CD8-positive, alpha-beta memory T cell (primary cell): ENCODE measurements around the gene VAV1. TPM values are rescaled to one million over a fixed set of nuclear protein-coding genes. Genes with fewer than 3 reads are reported as not detected.
A peak's percentile ranks its signal among the peaks of the same experiment; 100 is the strongest.

Experiments
- CTCF ChIA-PET: fragments of 350-600 bp; sonication (Branson Sonifier 250); formaldehyde crosslinking; loops from one replicate; lab custom pipeline; 2021; ENCODE audit warnings: antibody characterized with exemption; lab: Charles Lee
- POLR2A ChIA-PET: fragments of 350-600 bp; sonication (Branson Sonifier 250); formaldehyde crosslinking; loops from one replicate; lab custom pipeline; 2021; ENCODE audit warnings: antibody characterized with exemption; lab: Charles Lee
- DNase-seq, 5 donors: peaks; one replicate each; pipeline versions ENCODE4 v3.0.0 to v3.0.0-alpha.2; 2020 to 2022; ENCODE audit warnings: mixed read lengths in 1 of 5
- H3K27ac ChIP-seq: one replicate; pipeline ENCODE4 v1.7.0; 2013; ENCODE audit warnings: low read depth, mild to moderate bottlenecking, low read length, moderate library complexity
- H3K27me3 ChIP-seq: 2 replicates; pipeline ENCODE4 v1.7.0; 2013; ENCODE audit warnings: low read length, mild to moderate bottlenecking; ENCODE audit not compliant: insufficient read depth, poor library complexity, severe bottlenecking
- H3K36me3 ChIP-seq: 2 replicates; pipeline ENCODE4 v1.7.0; 2013; ENCODE audit warnings: mild to moderate bottlenecking, low read length, moderate library complexity; ENCODE audit not compliant: insufficient read depth
- H3K4me1 ChIP-seq: 2 replicates; pipeline ENCODE4 v1.7.0; 2013; ENCODE audit warnings: mild to moderate bottlenecking, low read length, moderate library complexity; ENCODE audit not compliant: insufficient read depth
- H3K4me3 ChIP-seq: 2 replicates; pipeline ENCODE4 v1.7.0; 2013; ENCODE audit warnings: mild to moderate bottlenecking, low read length
- H3K9me3 ChIP-seq: 2 replicates; pipeline ENCODE4 v1.7.0; 2013; ENCODE audit warnings: mild to moderate bottlenecking, low read length
- H3K27ac Mint-ChIP-seq, 8 donors: one replicate each; pipeline ENCODE4 v1.8.0; 2020 to 2021; ENCODE audit warnings: mixed read lengths in 8 of 8, mild to moderate bottlenecking in 6 of 8, inconsistent platforms in 3 of 8, moderate library complexity in 3 of 8
- H3K27me3 Mint-ChIP-seq, 2 donors: one replicate each; pipeline ENCODE4 v1.8.0; 2020 to 2021; ENCODE audit warnings: mixed read lengths in 2 of 2, mild to moderate bottlenecking in 1 of 2, moderate library complexity in 1 of 2
- H3K36me3 Mint-ChIP-seq, 3 donors: one replicate each; pipeline ENCODE4 v1.8.0; 2020 to 2021; ENCODE audit warnings: mixed read lengths in 3 of 3, inconsistent platforms in 1 of 3, mild to moderate bottlenecking in 1 of 3
- H3K4me1 Mint-ChIP-seq, 3 donors: one replicate each; pipeline ENCODE4 v1.8.0; 2020 to 2021; ENCODE audit warnings: mixed read lengths in 3 of 3, inconsistent platforms in 1 of 3, mild to moderate bottlenecking in 1 of 3
- H3K4me3 Mint-ChIP-seq, 7 donors: one replicate each; pipeline ENCODE4 v1.8.0; 2020 to 2021; ENCODE audit warnings: mixed read lengths in 7 of 7, mild to moderate bottlenecking in 6 of 7, moderate library complexity in 4 of 7, inconsistent platforms in 2 of 7
- H3K9me3 Mint-ChIP-seq, 5 donors: one replicate each; pipeline ENCODE4 v1.8.0; 2020 to 2022; ENCODE audit warnings: mixed read lengths in 5 of 5, mild to moderate bottlenecking in 3 of 5, moderate library complexity in 2 of 5, inconsistent platforms in 1 of 5
- polyA plus RNA-seq: library from polyadenylated mRNA; unstranded; fragments of 300-500 nt; fragmentation: Illumina TruSeq; gene quantifications from one replicate; pipeline ENCODE4 v1.2.3, GENCODE V29; 2021
- total RNA-seq, 2 experiments: library from RNA; stranded (reverse); gene quantifications; one replicate each; pipeline ENCODE4 v1.2.3, GENCODE V29; 2021

Gene VAV1
- total and polyA plus RNA-seq, 3 experiments from 2014 or later, result 28.4 to 52.9 (median 51.9) TPM

DNA sequence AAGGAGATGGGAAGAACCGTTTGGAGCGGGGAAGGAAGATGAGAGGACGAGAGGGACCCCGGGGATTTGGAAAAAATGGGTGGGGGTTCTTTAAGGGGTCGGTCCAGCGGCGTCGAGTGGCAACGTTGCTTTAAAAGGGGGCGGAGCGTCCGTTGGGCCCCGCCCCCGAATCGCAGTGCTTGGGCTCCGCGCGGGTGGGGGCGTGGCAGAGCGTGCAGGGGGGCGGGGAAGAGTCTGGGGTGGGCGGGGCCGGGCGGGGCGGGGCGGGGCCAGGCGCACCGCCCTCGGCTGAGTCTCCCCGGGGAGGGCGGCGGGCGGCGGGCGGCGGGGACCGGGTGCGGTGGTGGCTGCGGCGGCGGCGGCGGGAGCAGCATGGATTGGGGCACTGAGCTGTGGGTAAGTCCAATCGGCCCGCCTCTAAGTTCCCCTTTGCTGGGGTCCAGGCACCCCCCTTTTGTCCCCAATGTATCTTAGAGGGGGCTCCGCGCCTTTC lies 33.1 kb upstream of the VAV1 start, which contains the start of gene TRIP10:
TSS of gene TRIP10 (plus strand) at position 291 of the 493 bp plus-strand sequence. CDS start at position 373, 82 bp downstream.
- ChIA-PET POLR2A (no interaction called here), CTCF (interaction anchor here (0.6 to 5.4 kb wide), 6 partner anchors 11 to 278 kb away, joined by 3 to 87 read pairs (median 15); partner anchors contain the start of gene VAV1)
- Mint-ChIP-seq H3K27ac (peak within 1 kb of the TSS; percentile 81 to 99 (median 97)), H3K4me3 (peak within 1 kb of the TSS; percentile 81 to 99 (median 96)), H3K36me3 (peaks cover 0 to 15% (median 0%) of the 10 kb centered on the region in 3 donors), H3K27me3 (no peaks in the 10 kb centered on the region), H3K4me1 (peaks cover 32 to 53% (median 36%) of the 10 kb centered on the region in 3 donors), H3K9me3 (no peaks in the 10 kb centered on the region)
- Histone ChIP-seq H3K27ac (peak within 1 kb of the TSS; percentile 69), H3K36me3 (no peaks in the 10 kb centered on the region), H3K9me3 (no peaks in the 10 kb centered on the region), H3K4me1 (peaks cover 47% of the 10 kb centered on the region), H3K4me3 (peak within 1 kb of the TSS; percentile 68), H3K27me3 (no peaks in the 10 kb centered on the region)
- DNase-seq, result peak; percentile 73 to 87 (median 78)

DNA sequence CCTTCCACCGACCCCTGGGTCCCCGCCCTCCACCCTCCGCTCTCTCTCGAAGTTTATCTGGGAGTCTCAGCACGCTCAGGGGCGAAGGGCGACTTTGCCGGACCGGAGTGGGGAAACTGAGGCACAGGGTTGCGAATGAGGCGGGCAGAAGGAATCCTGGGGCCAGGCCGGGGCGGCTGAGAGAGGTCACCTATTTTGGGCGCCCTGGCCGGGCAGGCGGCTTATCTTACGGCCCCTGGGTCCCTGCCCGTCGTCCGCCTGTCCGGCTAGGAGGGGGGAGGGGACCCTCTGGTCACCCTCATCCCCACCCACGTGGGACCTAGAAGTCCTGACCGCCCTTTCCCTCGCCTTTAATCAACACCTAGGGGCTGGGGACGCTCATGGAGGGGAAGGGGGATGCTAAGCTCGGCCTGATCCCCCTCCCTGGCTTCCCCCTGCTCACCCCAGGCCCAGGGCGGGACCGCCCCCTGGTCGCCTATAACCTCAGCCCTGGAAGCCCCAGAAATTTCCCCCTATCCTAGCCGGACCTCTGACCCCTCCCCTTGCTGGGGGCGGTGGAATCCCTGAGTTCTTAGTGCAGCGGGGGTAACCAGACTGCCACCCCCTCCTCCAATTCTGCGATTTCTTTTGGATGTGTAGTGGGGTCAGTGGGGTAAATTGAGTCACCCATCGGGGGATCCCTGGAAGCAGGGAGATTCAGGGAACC lies 32.5 kb upstream of the VAV1 start:
- peak in 2 of 5 donors; percentile 10 to 22 for DNase-seq
- POLR2A ChIA-PET, result no interaction called here
- CTCF ChIA-PET, result interaction anchor here (2.2 to 4.5 kb wide), 2 partner anchors 33 to 124 kb away, joined by 6 to 21 read pairs; partner anchors contain the start of gene VAV1
- peaks cover 0 to 15% (median 0%) of the 10 kb centered on the region in 3 donors for H3K36me3 Mint-ChIP-seq
- peak overlapping the region; percentile 69 for H3K27ac ChIP-seq
- H3K27ac Mint-ChIP-seq, result peak overlapping the region in 2 of 8 donors; percentile 43 to 63
- H3K4me3 ChIP-seq, result peak overlapping the region; percentile 68
- peak overlapping the region; percentile 64 to 83 (median 77) for H3K4me3 Mint-ChIP-seq
- no peaks in the 10 kb centered on the region for H3K9me3 ChIP-seq
- H3K36me3 ChIP-seq, result no peaks in the 10 kb centered on the region
- H3K4me1 ChIP-seq, result peaks cover 47% of the 10 kb centered on the region
- no peaks in the 10 kb centered on the region for H3K27me3 Mint-ChIP-seq
- H3K4me1 Mint-ChIP-seq, result peaks cover 32 to 52% (median 36%) of the 10 kb centered on the region in 3 donors
- no peaks in the 10 kb centered on the region for H3K27me3 ChIP-seq
- H3K9me3 Mint-ChIP-seq, result no peaks in the 10 kb centered on the region

DNA sequence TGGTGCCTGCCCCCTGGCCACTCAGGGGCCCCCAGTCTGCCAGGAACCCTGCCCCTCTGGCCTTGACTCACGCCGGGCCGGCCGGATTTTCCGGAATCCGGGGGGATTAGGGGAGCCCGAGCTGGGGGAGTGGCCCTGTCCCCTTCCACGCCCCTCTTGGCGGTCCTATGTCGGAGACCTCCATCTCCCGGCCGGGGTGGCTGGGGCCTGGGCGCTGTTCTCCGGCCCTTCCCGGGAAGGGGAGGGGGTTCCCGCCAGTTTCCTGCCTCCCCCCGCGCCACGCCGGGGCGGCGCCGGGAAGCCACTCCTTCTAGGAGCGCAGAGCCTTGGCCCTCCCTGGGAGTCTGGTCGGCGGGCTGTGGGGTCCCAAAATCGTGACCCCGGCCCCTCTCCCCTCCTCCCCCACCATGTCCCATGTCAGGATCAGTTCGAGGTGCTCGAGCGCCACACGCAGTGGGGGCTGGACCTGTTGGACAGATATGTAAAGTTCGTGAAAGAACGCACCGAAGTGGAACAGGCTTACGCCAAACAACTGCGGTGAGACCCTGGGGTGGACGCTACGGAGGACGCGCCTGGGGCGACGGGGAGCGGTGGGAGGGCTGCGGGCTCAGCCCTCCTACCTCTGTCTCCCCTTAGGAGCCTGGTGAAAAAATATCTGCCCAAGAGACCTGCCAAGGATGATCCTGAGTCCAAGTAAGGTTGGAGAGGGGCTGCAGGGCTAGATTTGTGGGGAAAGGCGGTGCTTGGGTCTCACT lies 31.7 kb upstream of the VAV1 start:
- Histone ChIP-seq H3K27me3 (no peaks in the 10 kb centered on the region), H3K27ac (peak overlapping the region; percentile 69), H3K4me3 (peak overlapping the region; percentile 68), H3K36me3 (no peaks in the 10 kb centered on the region), H3K9me3 (no peaks in the 10 kb centered on the region), H3K4me1 (peaks cover 41% of the 10 kb centered on the region)
- ChIA-PET CTCF (interaction anchor here (2.2 kb wide), 1 partner anchor 123 kb away, joined by 6 read pairs; no protein-coding TSS in a partner anchor), POLR2A (no interaction called here)
- no peaks in the 10 kb centered on the region for H3K9me3 Mint-ChIP-seq
- H3K36me3 Mint-ChIP-seq, result peaks cover 0 to 22% (median 2%) of the 10 kb centered on the region in 3 donors
- peaks cover 32 to 49% (median 34%) of the 10 kb centered on the region in 3 donors for H3K4me1 Mint-ChIP-seq
- peak overlapping the region in 6 of 8 donors; percentile 6 to 82 (median 65) for H3K27ac Mint-ChIP-seq
- peak overlapping the region; percentile 43 to 81 (median 76) for H3K4me3 Mint-ChIP-seq
- DNase-seq, result peak in 2 of 5 donors; percentile 30 to 61
- H3K27me3 Mint-ChIP-seq, result no peaks in the 10 kb centered on the region

DNA sequence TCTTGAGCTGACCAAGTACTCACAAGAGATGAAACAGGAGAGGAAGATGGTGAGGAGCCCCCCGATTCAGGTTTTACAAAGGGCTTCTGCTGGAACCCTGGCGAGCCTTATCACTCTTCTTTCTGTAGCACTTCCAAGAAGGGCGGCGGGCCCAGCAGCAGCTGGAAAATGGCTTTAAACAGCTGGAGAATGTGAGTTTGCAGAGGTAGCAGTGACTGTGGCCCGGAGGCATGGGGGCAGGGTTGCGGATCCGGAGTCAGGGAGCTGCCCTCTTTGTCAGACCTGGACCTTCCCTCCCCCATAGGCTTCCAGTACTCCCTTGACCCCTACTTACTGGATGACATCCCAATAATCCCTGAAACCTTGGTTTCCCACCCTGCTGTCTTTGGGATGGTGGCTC lies 29.4 kb upstream of the VAV1 start:
- no peaks in the 10 kb centered on the region for H3K27me3 ChIP-seq
- ChIA-PET CTCF (interaction anchor here (1.1 kb wide), 1 partner anchor 119 kb away, joined by 5 read pairs; no protein-coding TSS in a partner anchor), POLR2A (no interaction called here)
- no peak overlapping the region for H3K27ac ChIP-seq
- Mint-ChIP-seq H3K4me3 (no peak overlapping the region), H3K27ac (peak overlapping the region in 2 of 8 donors; percentile 50 to 77), H3K27me3 (no peaks in the 10 kb centered on the region), H3K36me3 (peaks cover 0 to 28% (median 5%) of the 10 kb centered on the region in 3 donors), H3K9me3 (no peaks in the 10 kb centered on the region), H3K4me1 (peaks cover 17 to 31% (median 21%) of the 10 kb centered on the region in 3 donors)
- no peaks in the 10 kb centered on the region for H3K9me3 ChIP-seq
- DNase-seq, result no peak
- H3K36me3 ChIP-seq, result no peaks in the 10 kb centered on the region
- no peak overlapping the region for H3K4me3 ChIP-seq
- H3K4me1 ChIP-seq, result peaks cover 32% of the 10 kb centered on the region

DNA sequence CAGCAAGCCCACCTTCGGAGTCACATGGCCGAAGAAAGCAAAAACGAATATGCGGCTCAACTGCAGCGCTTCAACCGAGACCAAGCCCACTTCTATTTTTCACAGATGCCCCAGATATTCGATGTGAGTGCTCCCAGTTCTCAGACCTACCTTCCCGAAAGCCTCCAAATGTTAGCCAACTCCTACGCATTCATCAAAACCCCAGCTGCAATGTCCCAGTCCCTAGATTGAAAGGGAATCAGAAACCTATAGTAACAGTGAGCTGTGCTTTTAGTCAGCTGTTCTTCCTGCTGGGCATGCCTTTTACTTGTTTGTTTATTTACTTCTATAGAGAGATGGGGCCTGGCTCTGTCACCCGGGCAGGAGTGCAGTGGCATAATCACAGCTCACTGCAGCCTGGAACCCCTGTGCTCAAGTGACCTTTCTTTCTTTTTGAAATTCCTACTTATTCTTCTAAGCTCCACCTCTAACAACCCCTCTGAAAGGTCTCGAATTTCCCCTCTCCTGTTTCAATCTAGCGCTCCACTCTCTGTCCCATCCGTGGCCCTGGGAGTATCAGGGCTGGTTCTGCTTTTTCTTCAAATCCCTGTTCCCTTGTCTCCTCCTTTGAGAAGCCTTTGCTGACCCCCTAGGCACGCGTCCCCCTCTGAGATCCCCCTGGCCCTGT lies 28.7 kb upstream of the VAV1 start:
- Mint-ChIP-seq H3K4me3 (peak overlapping the region in 1 of 7 donors; percentile 84), H3K9me3 (no peaks in the 10 kb centered on the region), H3K27me3 (no peaks in the 10 kb centered on the region), H3K36me3 (peaks cover 0 to 36% (median 7%) of the 10 kb centered on the region in 3 donors), H3K4me1 (peaks cover 9 to 23% (median 13%) of the 10 kb centered on the region in 3 donors), H3K27ac (peak overlapping the region in 3 of 8 donors; percentile 31 to 76 (median 50))
- CTCF ChIA-PET, result interaction anchor here (1.1 kb wide), 1 partner anchor 118 kb away, joined by 5 read pairs; no protein-coding TSS in a partner anchor
- no peak overlapping the region for H3K4me3 ChIP-seq
- no peaks in the 10 kb centered on the region for H3K9me3 ChIP-seq
- peaks cover 24% of the 10 kb centered on the region for H3K4me1 ChIP-seq
- POLR2A ChIA-PET, result no interaction called here
- H3K36me3 ChIP-seq, result peaks cover 5% of the 10 kb centered on the region
- DNase-seq, result no peak
- H3K27me3 ChIP-seq, result no peaks in the 10 kb centered on the region
- no peak overlapping the region for H3K27ac ChIP-seq

DNA sequence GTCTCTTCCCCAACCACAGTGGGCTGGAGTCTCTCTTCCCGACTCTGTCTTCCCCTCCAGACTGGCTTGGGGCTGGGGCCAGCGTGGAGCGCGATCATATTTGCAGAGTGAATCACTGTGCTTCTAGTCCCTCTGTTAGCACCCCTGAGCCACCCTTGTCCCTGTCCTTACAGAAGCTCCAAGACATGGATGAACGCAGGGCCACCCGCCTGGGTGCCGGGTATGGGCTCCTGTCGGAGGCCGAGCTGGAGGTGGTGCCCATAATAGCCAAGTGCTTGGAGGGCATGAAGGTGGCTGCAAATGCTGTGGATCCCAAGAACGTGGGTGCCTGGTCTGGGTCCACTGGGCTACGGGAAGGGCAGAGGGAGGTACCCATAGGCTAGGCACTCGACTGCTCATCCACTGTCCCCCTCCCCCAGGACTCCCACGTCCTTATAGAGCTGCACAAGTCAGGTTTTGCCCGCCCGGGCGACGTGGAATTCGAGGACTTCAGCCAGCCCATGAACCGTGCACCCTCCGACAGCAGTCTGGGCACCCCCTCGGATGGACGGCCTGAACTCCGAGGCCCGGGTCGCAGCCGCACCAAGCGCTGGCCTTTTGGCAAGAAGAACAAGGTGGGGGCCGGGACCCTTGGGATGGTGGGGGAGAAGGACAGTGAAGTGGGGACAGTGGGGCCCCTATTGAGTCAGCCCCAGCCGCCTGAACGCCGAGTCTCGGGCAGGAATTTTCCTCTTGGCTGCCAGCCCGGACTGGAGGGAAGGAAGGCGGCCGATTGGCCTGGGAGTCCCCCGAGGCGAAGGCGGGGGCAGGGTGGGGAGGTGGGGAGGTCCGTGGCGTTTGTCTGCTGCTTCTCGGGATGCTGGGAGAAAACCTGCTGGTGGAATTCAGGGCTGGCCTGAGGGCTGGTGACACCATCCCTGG lies 27.9 kb upstream of the VAV1 start:
- Histone ChIP-seq H3K4me1 (peaks cover 19% of the 10 kb centered on the region), H3K27me3 (no peaks in the 10 kb centered on the region), H3K36me3 (peaks cover 5% of the 10 kb centered on the region), H3K9me3 (no peaks in the 10 kb centered on the region), H3K27ac (no peak overlapping the region), H3K4me3 (no peak overlapping the region)
- H3K27ac Mint-ChIP-seq, result peak overlapping the region in 1 of 8 donors; percentile 31
- peaks cover 0 to 41% (median 10%) of the 10 kb centered on the region in 3 donors for H3K36me3 Mint-ChIP-seq
- no peaks in the 10 kb centered on the region for H3K9me3 Mint-ChIP-seq
- peak overlapping the region in 1 of 7 donors; percentile 84 for H3K4me3 Mint-ChIP-seq
- H3K4me1 Mint-ChIP-seq, result peaks cover 4 to 17% (median 7%) of the 10 kb centered on the region in 3 donors
- ChIA-PET CTCF (interaction anchor here (1.1 kb wide), 1 partner anchor 118 kb away, joined by 5 read pairs; no protein-coding TSS in a partner anchor), POLR2A (no interaction called here)
- no peak for DNase-seq
- H3K27me3 Mint-ChIP-seq, result no peaks in the 10 kb centered on the region
